Stimulated activated CD8-positive, alpha-beta memory T cell treated with anti-CD3 and anti-CD28 coated beads, Interleukin-12 subunit alpha, Interleukin-12 subunit beta, amount 100 ng/mL, for 24 hours (primary cell): ENCODE data around the gene PHLPP2.
A peak's percentile ranks its signal among the peaks of the same experiment; 100 is the strongest.
"Not testable (repeated sequence)": the region's sequence is repeated elsewhere in the genome, so short reads cannot be mapped to it uniquely, and the experiment has no call there.

Experiments used
- DNase-seq: peaks from one replicate; pipeline ENCODE4 v3.0.0-alpha.2; 2020; ENCODE audit errors: extremely low read depth

PHLPP2 gene

GRCh38 chr16:71623597-71623996 lies 100.9 kb downstream of the PHLPP2 start:
- no peak for DNase-seq

GRCh38 chr16:71622088-71622487 lies 102.4 kb downstream of the PHLPP2 start:
- DNase-seq = no peak

- DNase-seq = no peak
These were observed 106.1 kb downstream of the PHLPP2 start for GRCh38 chr16:71618429-71618828.

GRCh38 chr16:71614956-71615355 lies 109.5 kb downstream of the PHLPP2 start:
- not testable (repeated sequence) for DNase-seq

GRCh38 chr16:71610936-71611871 lies 113.3 kb downstream of the PHLPP2 start:
- peak; percentile 43 for DNase-seq

- no peak for DNase-seq
These were observed 114.1 kb downstream of the PHLPP2 start for GRCh38 chr16:71610447-71610846.

- no peak for DNase-seq
These were observed 115.4 kb downstream of the PHLPP2 start for GRCh38 chr16:71609066-71609465.

- no peak for DNase-seq
These were observed 123.7 kb downstream of the PHLPP2 start for GRCh38 chr16:71600822-71601221.

- not testable (repeated sequence) for DNase-seq
These were observed 126.1 kb downstream of the PHLPP2 start for GRCh38 chr16:71598426-71598825.

GRCh38 chr16:71595340-71595826 lies 129.1 kb downstream of the PHLPP2 start:
- DNase-seq = not testable (repeated sequence)
